HS-5 (cell line): ENCODE data around the gene RRAS.
A peak's percentile ranks its signal among the peaks of the same experiment; 100 is the strongest.

Experiments
- DNase-seq: peaks from one replicate; pipeline ENCODE4 v3.0.0-alpha.2; 2012; ENCODE audit warnings: low read depth

Gene RRAS

GRCh38 chr19:49594993-49595818 is 44.7 kb downstream of the RRAS start:
- no peak for DNase-seq

- DNase-seq = no peak
Observed at GRCh38 chr19:49594157-49594992, 45.6 kb downstream of the RRAS start.

GRCh38 chr19:49593233-49594113 is 46.5 kb downstream of the RRAS start:
- no peak for DNase-seq

- DNase-seq = no peak
Observed at GRCh38 chr19:49592486-49593232, 47.3 kb downstream of the RRAS start.

GRCh38 chr19:49591731-49592485 is 48.0 kb downstream of the RRAS start:
- DNase-seq = no peak

- DNase-seq = no peak
Observed at GRCh38 chr19:49590971-49591730, 48.8 kb downstream of the RRAS start, which contains the start of gene PRR12. PRR12 (plus strand) TSS chr19:49591182; CDS start chr19:49591655, 473 bp downstream.

- peak; percentile 91 for DNase-seq
Observed at GRCh38 chr19:49590071-49590970, 49.6 kb downstream of the RRAS start.

GRCh38 chr19:49589502-49589905 is 50.4 kb downstream of the RRAS start:
- DNase-seq = no peak

GRCh38 chr19:49588365-49589122 is 51.4 kb downstream of the RRAS start:
- no peak for DNase-seq

GRCh38 chr19:49587227-49587626 is 52.7 kb downstream of the RRAS start:
- no peak for DNase-seq
